HepG2 (cell line): ENCODE measurements around the gene TNP2. TPM values are rescaled to one million over a fixed set of nuclear protein-coding genes. Genes with fewer than 3 reads are reported as not detected.

ENCODE experiments used
- FLYWCH1 ChIP-seq: sonication (generic); formaldehyde crosslinking; IDR thresholded peaks from 2 replicates; pipeline ENCODE4 v1.8.1; 2023; ENCODE audit warnings: mild to moderate bottlenecking, missing genetic modification reagents
- GRHL1 ChIP-seq: sonication (generic); formaldehyde crosslinking; conservative IDR thresholded peaks from 2 replicates; pipeline ENCODE4 v1.8.0; 2022; ENCODE audit warnings: missing genetic modification reagents
- HIC2 ChIP-seq: sonication (generic); formaldehyde crosslinking; IDR thresholded peaks from 2 replicates; pipeline ENCODE4 v1.9.0; 2022; ENCODE audit warnings: low read depth, missing genetic modification reagents
- MEIS2 ChIP-seq: sonication (generic); formaldehyde crosslinking; IDR thresholded peaks from 2 replicates; pipeline ENCODE4 v1.9.0; 2021; ENCODE audit warnings: mild to moderate bottlenecking, missing genetic modification reagents
- NCOR1 ChIP-seq: fragments of 200-600 bp; sonication (generic); IDR thresholded peaks from 2 replicates; pipeline ENCODE4 v1.7.0; 2017; ENCODE audit warnings: antibody characterized with exemption, low read length, borderline replicate concordance
- POLR2G ChIP-seq: fragments of 200-400 bp; formaldehyde crosslinking; IDR thresholded peaks from 2 replicates; pipeline ENCODE4 v1.6.1; 2018; ENCODE audit warnings: mild to moderate bottlenecking, low read depth, low read length, moderate library complexity
- SMARCE1 ChIP-seq: fragments of 450-650 bp; IDR thresholded peaks from 2 replicates; pipeline ENCODE4 v1.6.1; 2017; ENCODE audit warnings: borderline replicate concordance
- TAF1 ChIP-seq: sonication (generic); formaldehyde crosslinking; IDR thresholded peaks from 2 replicates; pipeline ENCODE4 v1.4.0; 2020; ENCODE audit warnings: missing genetic modification reagents
- TBX2 ChIP-seq: sonication (generic); formaldehyde crosslinking; IDR thresholded peaks from 2 replicates; pipeline ENCODE4 v1.5.0; 2020; ENCODE audit warnings: missing genetic modification reagents, mild to moderate bottlenecking, borderline replicate concordance
- TMF1 ChIP-seq: sonication (generic); formaldehyde crosslinking; IDR thresholded peaks from 2 replicates; pipeline ENCODE4 v1.8.1; 2022; ENCODE audit warnings: low read depth, missing genetic modification reagents
- ZFP36L1 ChIP-seq: sonication (generic); formaldehyde crosslinking; IDR thresholded peaks from 2 replicates; pipeline ENCODE4 v1.8.0; 2022; ENCODE audit warnings: mild to moderate bottlenecking, missing genetic modification reagents, moderate library complexity
- ZKSCAN1 ChIP-seq: fragments of 150-350 bp; IDR thresholded peaks from 2 replicates; pipeline ENCODE4 v1.6.1; 2014; ENCODE audit warnings: low read length
- ZNF225 ChIP-seq: sonication (generic); formaldehyde crosslinking; IDR thresholded peaks from 2 replicates; pipeline ENCODE4 v1.4.0; 2020; ENCODE audit warnings: mild to moderate bottlenecking, missing genetic modification reagents
- ZNF280B ChIP-seq: sonication (generic); formaldehyde crosslinking; IDR thresholded peaks from 2 replicates; pipeline ENCODE4 v1.5.0; 2020; ENCODE audit warnings: missing genetic modification reagents, mild to moderate bottlenecking, borderline replicate concordance
- ZNF431 ChIP-seq: sonication (generic); formaldehyde crosslinking; IDR thresholded peaks from 2 replicates; pipeline ENCODE4 v1.9.0; 2022; ENCODE audit warnings: missing genetic modification reagents, low read depth, mild to moderate bottlenecking, borderline replicate concordance
- ZNF550 ChIP-seq: sonication (generic); formaldehyde crosslinking; IDR thresholded peaks from 2 replicates; pipeline ENCODE4 v1.4.0; 2020; ENCODE audit warnings: mild to moderate bottlenecking, missing genetic modification reagents, borderline replicate concordance
- ZNF619 ChIP-seq: sonication (generic); formaldehyde crosslinking; IDR thresholded peaks from 2 replicates; pipeline ENCODE4 v1.4.0; 2020; ENCODE audit warnings: mild to moderate bottlenecking, missing genetic modification reagents
- ZNF782 ChIP-seq: sonication (generic); formaldehyde crosslinking; IDR thresholded peaks from 2 replicates; pipeline ENCODE4 v1.4.0; 2020; ENCODE audit warnings: missing genetic modification reagents, mild to moderate bottlenecking, borderline replicate concordance
- ZNF83 ChIP-seq: sonication (generic); formaldehyde crosslinking; IDR thresholded peaks from 2 replicates; pipeline ENCODE4 v1.4.0; 2020; ENCODE audit warnings: missing genetic modification reagents, mild to moderate bottlenecking, borderline replicate concordance
- polyA plus RNA-seq, 8 experiments: library from polyadenylated mRNA; depleted of rRNA in 3 of 8; stranded (reverse) in 7 of 8; unstranded in 1 of 8; fragments of >200 nt; fragmentation: Illumina TruSeq in 4 of 8; extraction: Trizol in 4 of 8; gene quantifications; 2 replicates each; pipeline versions ENCODE4 v1.2.1 to v1.2.3, GENCODE V29; 2011 to 2016; ENCODE audit warnings: low read depth in 4 of 8, missing spikeins in 1 of 8, mixed read lengths in 1 of 8; ENCODE audit not compliant: insufficient read depth in 1 of 8
- total RNA-seq, 5 experiments: library from RNA; depleted of rRNA; stranded (reverse); fragments of >200 nt; fragmentation: Illumina TruSeq; extraction: Trizol; gene quantifications; 2 replicates each; pipeline ENCODE4 v1.2.3, GENCODE V29; 2016; ENCODE audit warnings: low read depth in 1 of 5

TNP2 gene
- total and polyA plus RNA-seq, 2 of the 13 experiments (the other 11 are each of a cell fraction or from before 2014, with no cell fraction given), result not detected

DNA sequence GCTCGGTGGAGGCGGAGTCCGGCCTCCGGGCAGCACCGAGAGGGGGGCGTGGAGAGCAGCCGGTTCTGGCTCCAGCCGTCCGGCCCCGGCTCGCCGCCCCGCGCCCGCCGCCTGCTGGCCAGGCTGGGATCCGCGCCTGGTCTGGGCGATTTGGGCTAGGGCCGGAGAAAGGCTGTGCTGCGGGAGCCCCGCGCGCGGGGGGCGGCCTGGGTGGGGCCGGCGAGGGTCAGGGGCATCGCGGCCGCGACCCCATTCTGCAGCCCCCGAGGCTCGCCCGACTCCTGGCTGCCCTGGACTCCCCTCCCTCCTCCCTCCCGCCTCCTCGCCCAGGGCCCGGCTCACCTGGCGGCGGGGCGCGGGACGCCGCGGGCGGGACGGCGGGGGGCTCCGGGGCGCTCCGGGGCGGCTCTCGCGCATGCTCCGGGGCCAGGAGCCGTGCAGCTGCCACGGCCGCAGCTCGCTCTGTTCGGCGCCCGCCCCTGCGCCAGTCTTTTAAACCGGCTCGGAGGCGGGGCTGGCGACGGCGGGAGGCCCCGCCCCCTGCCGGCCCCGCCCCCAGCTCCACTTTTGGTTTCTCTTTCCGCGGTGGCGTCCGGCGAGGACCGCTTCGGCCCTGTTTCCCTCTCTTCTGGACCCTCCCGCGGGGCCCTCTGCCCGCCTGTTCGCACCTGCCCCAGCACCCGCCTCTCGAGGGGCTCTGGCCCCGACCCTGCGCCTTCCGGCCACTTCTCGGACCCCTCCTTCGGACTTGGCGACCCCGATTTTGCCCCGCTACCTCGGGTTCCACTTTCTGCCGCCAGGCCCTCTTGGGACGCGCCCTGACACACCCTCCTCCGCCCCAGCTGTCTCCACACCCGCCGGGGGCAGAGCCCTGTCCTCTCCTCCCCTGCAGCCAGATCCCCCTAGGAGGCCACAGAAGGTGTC, 13.1 kb downstream of the TNP2 start, which contains the start of gene SOCS1 (continued):
- TF ChIP-seq ZNF280B (CRISPR knock-in tag) (peak; percentile 79; the same call in 1 of the 2 replicates), ZFP36L1 (CRISPR knock-in tag) (no peak), GRHL1 (CRISPR knock-in tag) (no peak), TMF1 (peak; percentile 82), ZNF83 (CRISPR knock-in tag) (no peak; the same call in none of the 2 replicates), SMARCE1 (peak; percentile 18; the same call in 1 of the 2 replicates), ZNF782 (no peak; the same call in 1 of the 2 replicates), TBX2 (peak; percentile 70), FLYWCH1 (CRISPR knock-in tag) (peak; percentile 81; the same call in 1 of the 2 replicates), POLR2G (peak; percentile 99), ZNF550 (CRISPR knock-in tag) (peak; percentile 67; the same call in 1 of the 2 replicates), TAF1 (CRISPR knock-in tag) (peak; percentile 91), ZNF225 (CRISPR knock-in tag) (peak; percentile 73; the same call in 1 of the 2 replicates), ZNF619 (CRISPR knock-in tag) (peak; percentile 74; the same call in 1 of the 2 replicates), ZNF431 (CRISPR knock-in tag) (peak; percentile 62), NCOR1 (no peak), HIC2 (CRISPR knock-in tag) (no peak), ZKSCAN1 (no peak), MEIS2 (peak; percentile 69; the same call in 1 of the 2 replicates)
